PC-3 (cell line): Measurements from ENCODE around the gene GK. TPM values are rescaled to one million over a fixed set of nuclear protein-coding genes. Genes with fewer than 3 reads are reported as not detected.

ENCODE experiments used
- ATAC-seq: fragments of 200-7000 bp; cut with Tn5 transposase; 2 replicates; pipeline ENCODE4 v1.9.1; 2020; ENCODE audit warnings: mild to moderate bottlenecking, moderate library complexity
- BruUV-seq: library from RNA; stranded (reverse); fragments of 400-500 nt; replicated peaks from 2 replicates; lab custom pipeline; 2021; lab: Mats Ljungman, UMichigan
- CTCF ChIA-PET: fragments of 300-600 bp; sonication (Branson Sonifier 250); formaldehyde crosslinking; loops from one replicate; lab custom pipeline; 2022; ENCODE audit warnings: antibody characterized with exemption; lab: Charles Lee
- POLR2A ChIA-PET: fragments of 300-600 bp; sonication (Branson Sonifier 250); formaldehyde crosslinking; loops from one replicate; lab custom pipeline; 2022; ENCODE audit warnings: antibody characterized with exemption; ENCODE audit not compliant: unreplicated experiment; lab: Charles Lee
- DNase-seq: peaks from one replicate; pipeline ENCODE4 v3.0.0-alpha.2; 2015
- H2AFZ ChIP-seq: fragments of 300-600 bp; sonication (generic); 2 replicates; pipeline ENCODE4 v1.6.0; 2016; ENCODE audit warnings: antibody characterized with exemption, low read length
- H3F3A ChIP-seq: fragments of 300-600 bp; sonication (generic); one replicate; pipeline ENCODE4 v1.6.0; 2017; ENCODE audit warnings: antibody characterized with exemption, low read length, control low read depth, mild to moderate bottlenecking; ENCODE audit not compliant: unreplicated experiment
- H3K27ac ChIP-seq: fragments of 300-600 bp; sonication (generic); 2 replicates; pipeline ENCODE4 v1.5.1; 2016; ENCODE audit warnings: mild to moderate bottlenecking, low read length
- H3K27me3 ChIP-seq: fragments of 300-600 bp; sonication (generic); 2 replicates; pipeline ENCODE4 v1.6.1; 2016; ENCODE audit warnings: low read length, mixed read lengths
- H3K36me3 ChIP-seq: fragments of 300-600 bp; sonication (generic); 2 replicates; pipeline ENCODE4 v1.6.1; 2016; ENCODE audit warnings: low read depth, mixed run types, low read length, mixed read lengths
- H3K4me1 ChIP-seq: fragments of 300-600 bp; sonication (generic); 2 replicates; pipeline ENCODE4 v1.5.1; 2016; ENCODE audit warnings: low read length; ENCODE audit not compliant: insufficient read depth
- H3K4me2 ChIP-seq: fragments of 300-600 bp; sonication (generic); 2 replicates; pipeline ENCODE4 v1.6.0; 2016; ENCODE audit warnings: low read length
- H3K4me3 ChIP-seq: fragments of 300-600 bp; sonication (generic); 2 replicates; pipeline ENCODE4 v1.5.1; 2016; ENCODE audit warnings: mild to moderate bottlenecking, low read length, mixed read lengths
- H3K79me2 ChIP-seq: fragments of 300-600 bp; sonication (generic); 2 replicates; pipeline ENCODE4 v1.6.1; 2017; ENCODE audit warnings: low read length, mixed read lengths
- H3K9ac ChIP-seq: fragments of 300-600 bp; sonication (generic); 2 replicates; pipeline ENCODE4 v1.6.0; 2016; ENCODE audit warnings: mild to moderate bottlenecking, low read length
- H3K9me2 ChIP-seq: fragments of 300-600 bp; sonication (generic); replicated peaks from 2 replicates; pipeline ENCODE4 v1.6.1; 2016; ENCODE audit warnings: mixed run types, low read length, mixed read lengths
- H3K9me3 ChIP-seq: fragments of 300-600 bp; sonication (generic); 2 replicates; pipeline ENCODE4 v1.6.1; 2016; ENCODE audit warnings: low read length, mixed read lengths
- H4K20me1 ChIP-seq: fragments of 300-600 bp; sonication (generic); 2 replicates; pipeline ENCODE4 v1.6.1; 2016; ENCODE audit warnings: low read length, mixed read lengths
- CTCF ChIP-seq: fragments of 300-600 bp; sonication (generic); conservative IDR thresholded peaks from 2 replicates; pipeline ENCODE4 v1.5.1; 2017; ENCODE audit warnings: antibody characterized with exemption, low read depth, mild to moderate bottlenecking, low read length
- EZH2 ChIP-seq: fragments of 300-600 bp; sonication (generic); IDR thresholded peaks from one replicate; pipeline ENCODE4 v1.6.1; 2017; ENCODE audit warnings: antibody characterized with exemption, mild to moderate bottlenecking, low read length; ENCODE audit not compliant: unreplicated experiment
- EZH2phosphoT487 ChIP-seq: fragments of 300-600 bp; sonication (generic); IDR thresholded peaks from 2 replicates; pipeline ENCODE4 v1.6.1; 2018; ENCODE audit warnings: mild to moderate bottlenecking, antibody characterized with exemption, low read length, borderline replicate concordance
- intact Hi-C: fragments of 100-400 bp; cut with micrococcal nuclease; formaldehyde crosslinking; loops from 2 replicates; pipeline ENCODE4 v1.9.0; 2023
- total RNA-seq: library from RNA; depleted of rRNA; stranded (reverse); fragments of >200 nt; gene quantifications from 2 replicates; pipeline ENCODE4 v1.2.3, GENCODE V29; 2014

The GK gene
- total RNA-seq, 1 experiment from 2014 or later, result 4.1 TPM

- Histone ChIP-seq H3K36me3 (no peaks in the 10 kb centered on the region), H3K9me2 (no peaks in the 10 kb centered on the region), H3K4me2 (no peak overlapping the region), H3K4me1 (no peaks in the 10 kb centered on the region), H3K27ac (no peak overlapping the region), H2AFZ (no peak overlapping the region), H3K4me3 (no peak overlapping the region), H3K9ac (no peak overlapping the region), H3F3A (no peaks in the 10 kb centered on the region), H3K79me2 (no peaks in the 10 kb centered on the region), H3K9me3 (no peaks in the 10 kb centered on the region), H4K20me1 (no peaks in the 10 kb centered on the region), H3K27me3 (no peaks in the 10 kb centered on the region)
- DNase-seq, result no peak
- ChIA-PET POLR2A (no interaction called here), CTCF (no interaction called here)
- ATAC-seq, result no peak
- intact Hi-C loops, result no loop called here
- BruUV-seq, result no TSS peak
- no peak for TF ChIP-seq EZH2
- TF ChIP-seq CTCF, result no peak
- TF ChIP-seq EZH2phosphoT487, result no peak
Observed at GRCh38 chrX:30643313-30643821, 9.9 kb upstream of the GK start.

- no TSS peak for BruUV-seq
- H3K9ac ChIP-seq, result no peak overlapping the region
- intact Hi-C loops, result loop anchor here (10.0 kb wide), 1 partner anchor 235 kb away; the partner anchor contains the start of gene TAB3
- no peaks in the 10 kb centered on the region for H3K9me2 ChIP-seq
- no peaks in the 10 kb centered on the region for H4K20me1 ChIP-seq
- POLR2A ChIA-PET, result no interaction called here
- H3K4me2 ChIP-seq, result 0 out of 2 replicates have a peak overlapping the region, but pooled peaks have one; percentile 44
- DNase-seq, result peak; percentile 33
- H3K4me1 ChIP-seq, result peaks cover 29% of the 10 kb centered on the region
- H3K9me3 ChIP-seq, result no peaks in the 10 kb centered on the region
- no peaks in the 10 kb centered on the region for H3K79me2 ChIP-seq
- no peaks in the 10 kb centered on the region for H3F3A ChIP-seq
- H3K4me3 ChIP-seq, result no peak overlapping the region
- CTCF ChIA-PET, result no interaction called here
- TF ChIP-seq EZH2phosphoT487 (no peak), CTCF (no peak), EZH2 (no peak)
- no peaks in the 10 kb centered on the region for H3K36me3 ChIP-seq
- no peaks in the 10 kb centered on the region for H3K27me3 ChIP-seq
- no peak overlapping the region for H2AFZ ChIP-seq
- ATAC-seq, result no peak
- H3K27ac ChIP-seq, result no peak overlapping the region; the same call in 1 of the 2 replicates
Observed at GRCh38 chrX:30649859-30650258, 3.4 kb upstream of the GK start.
